Keratinocyte (primary cell): ENCODE measurements around the gene BMPER. TPM values are rescaled to one million over a fixed set of nuclear protein-coding genes. Genes with fewer than 3 reads are reported as not detected.

Experiments
- DNase-seq: peaks from one replicate; pipeline ENCODE4 v3.0.0-alpha.2; 2011; ENCODE audit warnings: low read depth, missing footprints, low spot score
- FAIRE-seq: peaks from 2 replicates; lab custom pipeline; 2011; peaks lifted over from hg19 to GRCh38; lab: Jason Lieb, UNC
- H2AFZ ChIP-seq: 2 replicates; pipeline ENCODE4 v1.6.0; 2012; ENCODE audit warnings: low read length, control low read depth, inconsistent platforms; ENCODE audit not compliant: control insufficient read depth
- H3K27ac ChIP-seq: 2 replicates; pipeline ENCODE4 v1.5.1; 2011; ENCODE audit warnings: low read length; ENCODE audit not compliant: control insufficient read depth, insufficient read depth
- H3K27me3 ChIP-seq: 3 replicates; pipeline ENCODE4 v1.6.0; 2011; ENCODE audit warnings: low read length; ENCODE audit not compliant: control insufficient read depth, insufficient read depth; ENCODE audit errors: extremely low read depth
- H3K36me3 ChIP-seq, 2 experiments: 2 replicates in 1 of 2; 3 replicates in 1 of 2; pipeline ENCODE4 v1.5.1; 2011; ENCODE audit warnings: low read length in 2 of 2, mild to moderate bottlenecking in 1 of 2; ENCODE audit not compliant: control insufficient read depth in 2 of 2, insufficient read depth in 2 of 2; ENCODE audit errors: extremely low read depth in 1 of 2
- H3K4me1 ChIP-seq: 3 replicates; pipeline ENCODE4 v1.5.1; 2011; ENCODE audit warnings: low read length; ENCODE audit not compliant: control insufficient read depth, insufficient read depth; ENCODE audit errors: extremely low read depth
- H3K4me2 ChIP-seq: 3 replicates; pipeline ENCODE4 v1.6.0; 2011; ENCODE audit warnings: low read depth, low read length; ENCODE audit not compliant: control insufficient read depth, insufficient read depth; ENCODE audit errors: extremely low read depth
- H3K4me3 ChIP-seq, 3 experiments: fragments of 200-600 bp in 1 of 3; sonication (generic) in 1 of 3; 2 replicates in 2 of 3; 3 replicates in 1 of 3; pipeline ENCODE4 v1.5.1; 2011 to 2016; ENCODE audit warnings: low read length in 3 of 3, mild to moderate bottlenecking in 3 of 3, control low read depth in 2 of 3, inconsistent platforms in 1 of 3, low read depth in 1 of 3, mixed read lengths in 1 of 3, mixed run types in 1 of 3, moderate library complexity in 1 of 3; ENCODE audit not compliant: control insufficient read depth in 2 of 3, insufficient read depth in 2 of 3; ENCODE audit errors: extremely low read depth in 1 of 3
- H3K79me2 ChIP-seq: 2 replicates; pipeline ENCODE4 v1.6.0; 2012; ENCODE audit warnings: low read length; ENCODE audit not compliant: control insufficient read depth, insufficient read depth
- H3K9ac ChIP-seq: 3 replicates; pipeline ENCODE4 v1.6.0; 2011; ENCODE audit warnings: low read length; ENCODE audit not compliant: control insufficient read depth, insufficient read depth; ENCODE audit errors: extremely low read depth
- H3K9me1 ChIP-seq: 3 replicates; pipeline ENCODE4 v1.6.0; 2011; ENCODE audit warnings: low read length; ENCODE audit not compliant: control insufficient read depth, insufficient read depth; ENCODE audit errors: extremely low read depth
- H3K9me3 ChIP-seq: 2 replicates; pipeline ENCODE4 v1.5.1; 2012; ENCODE audit warnings: low read depth, low read length; ENCODE audit not compliant: control insufficient read depth
- H4K20me1 ChIP-seq: 3 replicates; pipeline ENCODE4 v1.6.0; 2011; ENCODE audit warnings: low read length; ENCODE audit not compliant: control insufficient read depth, insufficient read depth; ENCODE audit errors: extremely low read depth
- CTCF ChIP-seq, 3 experiments: IDR thresholded peaks in 1 of 3; conservative IDR thresholded peaks in 1 of 3; optimal IDR thresholded peaks in 1 of 3; 2 replicates in 2 of 3; 3 replicates in 1 of 3; pipeline versions ENCODE3 to v1.5.1; 2011; ENCODE audit warnings: low read length in 3 of 3, mild to moderate bottlenecking in 3 of 3, moderate library complexity in 2 of 3, control low read depth in 1 of 3, inconsistent platforms in 1 of 3; ENCODE audit not compliant: insufficient read depth in 2 of 3; ENCODE audit errors: extremely low read depth in 1 of 3
- EZH2 ChIP-seq: IDR thresholded peaks from one replicate; pipeline ENCODE4 v1.6.1; 2012; ENCODE audit warnings: inconsistent platforms, mild to moderate bottlenecking, low read length, moderate library complexity
- dilution Hi-C: fragments of 300-500 bp; cut with MboI; formaldehyde crosslinking; loops from one replicate; pipeline ENCODE4 v1.7.0; 2020; ENCODE audit warnings: low sequenced_read_pairs; ENCODE audit not compliant: extremely low pct_ligation_motif_present
- polyA plus RNA-seq, 5 experiments: library from polyadenylated mRNA; depleted of rRNA in 3 of 5; stranded (reverse) in 3 of 5; stranded (forward) in 1 of 5; unstranded in 1 of 5; fragments of >200 nt; gene quantifications; 1 replicate in 1 of 5; 2 replicates in 3 of 5; 3 replicates in 1 of 5; pipeline versions ENCODE4 v1.2.1 to v1.2.3, GENCODE V29; 2011 to 2012; ENCODE audit warnings: missing spikeins in 2 of 5, low read depth in 1 of 5, low replicate concordance in 1 of 5

The BMPER gene
- polyA plus RNA-seq, 1 donor (not counting 4 experiments of a cell fraction or from before 2014, with no cell fraction given): 0.67 TPM

- H3K36me3 ChIP-seq: no peaks in the 10 kb centered on the region
- DNase-seq (no peak), FAIRE-seq (no peak)
- H3K9me3 ChIP-seq: no peaks in the 10 kb centered on the region
- dilution Hi-C loops: no loop called here
- H3K79me2 ChIP-seq: no peaks in the 10 kb centered on the region
- TF ChIP-seq EZH2: no peak
- no peaks in the 10 kb centered on the region for H4K20me1 ChIP-seq
- H3K27ac ChIP-seq: no peak overlapping the region
- H3K4me3 ChIP-seq: no peak overlapping the region
- no peaks in the 10 kb centered on the region for H3K27me3 ChIP-seq
- no peaks in the 10 kb centered on the region for H3K9me1 ChIP-seq
- H2AFZ ChIP-seq: no peak overlapping the region
- no peaks in the 10 kb centered on the region for H3K4me1 ChIP-seq
- no peak overlapping the region for H3K4me2 ChIP-seq
- H3K9ac ChIP-seq: no peak overlapping the region
These were observed 205.7 kb downstream of the BMPER start for GRCh38 chr7:34111031-34111430.

- no peak overlapping the region for H3K4me2 ChIP-seq
- H3K9me1 ChIP-seq: no peaks in the 10 kb centered on the region
- no peak overlapping the region for H2AFZ ChIP-seq
- no peaks in the 10 kb centered on the region for H3K36me3 ChIP-seq
- no peaks in the 10 kb centered on the region for H3K4me1 ChIP-seq
- H3K27ac ChIP-seq: no peak overlapping the region
- H3K9me3 ChIP-seq: no peaks in the 10 kb centered on the region
- DNase-seq (no peak), FAIRE-seq (no peak)
- H3K4me3 ChIP-seq: no peak overlapping the region
- no peak overlapping the region for H3K9ac ChIP-seq
- dilution Hi-C loops: no loop called here
- H3K79me2 ChIP-seq: no peaks in the 10 kb centered on the region
- H4K20me1 ChIP-seq: no peaks in the 10 kb centered on the region
- TF ChIP-seq CTCF (optimal IDR thresholded peaks at IDR 0.05 in 1 of 3, IDR thresholded peaks at IDR 0.05 in 1 of 3, conservative IDR thresholded peaks at IDR 0.05 in 1 of 3; ENCODE audit: extremely low read depth in 1 of 3, insufficient read depth in 2 of 3, low read length in 3 of 3) (no peak), EZH2 (no peak)
- H3K27me3 ChIP-seq: no peaks in the 10 kb centered on the region
These were observed 210.2 kb downstream of the BMPER start for GRCh38 chr7:34115503-34115902.

- H3K9me3 ChIP-seq: no peaks in the 10 kb centered on the region
- H3K4me1 ChIP-seq: no peaks in the 10 kb centered on the region
- H3K36me3 ChIP-seq: no peaks in the 10 kb centered on the region
- no peak overlapping the region for H3K4me2 ChIP-seq
- no peak overlapping the region for H3K27ac ChIP-seq
- no peak overlapping the region for H3K4me3 ChIP-seq
- FAIRE-seq (no peak), DNase-seq (no peak)
- H2AFZ ChIP-seq: no peak overlapping the region
- TF ChIP-seq EZH2 (no peak), CTCF (optimal IDR thresholded peaks at IDR 0.05 in 1 of 3, IDR thresholded peaks at IDR 0.05 in 1 of 3, conservative IDR thresholded peaks at IDR 0.05 in 1 of 3; ENCODE audit: extremely low read depth in 1 of 3, insufficient read depth in 2 of 3, low read length in 3 of 3) (no peak)
- no peaks in the 10 kb centered on the region for H4K20me1 ChIP-seq
- no peak overlapping the region for H3K9ac ChIP-seq
- no peaks in the 10 kb centered on the region for H3K9me1 ChIP-seq
- dilution Hi-C loops: no loop called here
- no peaks in the 10 kb centered on the region for H3K27me3 ChIP-seq
- H3K79me2 ChIP-seq: no peaks in the 10 kb centered on the region
These were observed 212.2 kb downstream of the BMPER start for GRCh38 chr7:34117573-34117972.
